Measurements from ENCODE around the gene RPL15. TPM values are rescaled to one million over a fixed set of nuclear protein-coding genes. Genes with fewer than 3 reads are reported as not detected.

Gene RPL15
- total and polyA plus RNA-seq, 2 of the 8 experiments (the other 6 are each of a cell fraction or from before 2014, with no cell fraction given), result 2,819 to 6,473 TPM

DNA sequence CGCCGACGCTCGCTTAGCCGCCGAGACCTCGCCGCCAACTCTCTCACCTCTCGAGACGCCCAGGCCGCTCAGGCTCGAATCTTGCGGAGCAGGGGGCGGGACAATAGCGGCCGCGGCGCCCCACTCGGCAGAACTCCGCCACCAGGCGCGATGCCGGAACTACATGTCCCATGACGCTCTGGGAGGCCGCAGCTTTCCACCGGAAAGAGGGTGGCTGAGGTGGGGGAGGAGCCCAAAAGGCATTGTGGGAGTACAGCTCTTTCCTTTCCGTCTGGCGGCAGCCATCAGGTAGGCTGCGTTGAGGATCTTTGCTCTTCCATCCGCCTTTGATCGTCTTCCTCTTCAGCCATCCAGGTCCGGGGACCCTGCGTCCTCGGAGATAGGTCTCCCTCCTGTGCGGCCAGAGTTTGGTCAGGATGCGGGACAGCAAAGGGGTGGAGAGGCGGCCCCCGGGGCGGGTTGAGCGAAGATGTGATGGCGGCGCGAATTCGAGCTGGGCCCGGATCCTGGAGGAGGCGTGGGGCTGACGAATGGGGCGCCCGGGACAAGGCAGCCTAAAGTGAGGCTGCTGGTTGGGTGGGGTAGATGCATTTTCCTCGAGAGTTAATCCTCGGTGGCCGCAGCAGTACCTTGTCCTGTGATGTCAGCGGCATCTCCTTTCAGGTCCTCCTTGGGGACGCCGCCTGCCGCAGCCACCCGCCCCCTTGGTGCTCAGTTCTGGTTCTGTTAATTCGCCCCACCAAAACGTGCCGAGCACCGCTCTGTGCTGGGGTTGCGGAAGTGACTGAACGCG, at the start of gene RPL15, which contains the start of gene NKIRAS1 (continued):
- TF ChIP-seq, protein P1, sequence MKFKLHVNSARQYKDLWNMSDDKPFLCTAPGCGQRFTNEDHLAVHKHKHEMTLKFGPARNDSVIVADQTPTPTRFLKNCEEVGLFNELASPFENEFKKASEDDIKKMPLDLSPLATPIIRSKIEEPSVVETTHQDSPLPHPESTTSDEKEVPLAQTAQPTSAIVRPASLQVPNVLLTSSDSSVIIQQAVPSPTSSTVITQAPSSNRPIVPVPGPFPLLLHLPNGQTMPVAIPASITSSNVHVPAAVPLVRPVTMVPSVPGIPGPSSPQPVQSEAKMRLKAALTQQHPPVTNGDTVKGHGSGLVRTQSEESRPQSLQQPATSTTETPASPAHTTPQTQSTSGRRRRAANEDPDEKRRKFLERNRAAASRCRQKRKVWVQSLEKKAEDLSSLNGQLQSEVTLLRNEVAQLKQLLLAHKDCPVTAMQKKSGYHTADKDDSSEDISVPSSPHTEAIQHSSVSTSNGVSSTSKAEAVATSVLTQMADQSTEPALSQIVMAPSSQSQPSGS (IDR thresholded peaks at IDR 0.05; ENCODE audit: low read length), result peak; percentile 13; the same call in 1 of the 2 replicates
- no peak for TF ChIP-seq SUZ12 (IDR thresholded peaks at IDR 0.05; ENCODE audit: low read length)
- TF ChIP-seq SAP30 (IDR thresholded peaks at IDR 0.05; ENCODE audit: insufficient read depth, insufficient replicate concordance, low read length), result peak; percentile 41
- no peak for TF ChIP-seq CHD1 (IDR thresholded peaks at IDR 0.05; ENCODE audit: low read depth, low read length)
- TF ChIP-seq PHF8 (conservative IDR thresholded peaks at IDR 0.05; ENCODE audit: low read depth, low read length), result peak; percentile 98
- no peak; the same call in 1 of the 2 replicates for TF ChIP-seq SP4 (IDR thresholded peaks at IDR 0.05; ENCODE audit: low read length)

Data from H1 (cell line).